ENCODE data around the gene SLC22A16. TPM values are rescaled to one million over a fixed set of nuclear protein-coding genes. Genes with fewer than 3 reads are reported as not detected.

Gene SLC22A16
- total RNA-seq, 1 donor from 2014 or later: not detected

DNA sequence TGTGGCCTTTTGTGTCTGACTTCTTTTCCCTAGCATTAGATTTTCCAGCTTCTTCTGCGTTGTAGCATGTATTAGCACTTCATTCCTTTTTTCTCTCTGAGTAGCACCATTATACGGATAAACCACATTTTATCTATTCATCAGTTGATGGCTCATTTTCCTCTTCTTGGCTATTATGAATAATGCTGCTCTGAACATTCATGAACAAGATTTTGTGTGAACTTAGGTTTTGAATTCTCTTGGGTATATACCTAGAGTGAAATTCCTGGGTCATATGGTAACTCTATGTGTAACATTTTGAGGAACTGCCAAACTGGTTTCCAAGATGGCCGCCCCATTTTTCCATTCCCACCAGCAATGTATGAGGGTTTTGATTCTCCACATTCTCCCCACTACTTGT, 28.7 kb downstream of the SLC22A16 start:
- no peaks in the 10 kb centered on the region for H3K9me3 ChIP-seq (ENCODE audit: insufficient read depth, low read depth, low read length)
- H3K36me3 Mint-ChIP-seq (ENCODE audit: low read depth, unreplicated experiment): no peaks in the 10 kb centered on the region
- no peak overlapping the region for H3K9ac ChIP-seq (ENCODE audit: low read length)
- FAIRE-seq (no peak), DNase-seq (ENCODE audit: low read depth) (no peak)
- no peaks in the 10 kb centered on the region for H4K20me1 ChIP-seq (ENCODE audit: insufficient read depth, low read length)
- H3K27me3 Mint-ChIP-seq (ENCODE audit: low read depth, unreplicated experiment): no peaks in the 10 kb centered on the region
- H3K9me3 Mint-ChIP-seq (ENCODE audit: unreplicated experiment): peaks cover 2% of the 10 kb centered on the region
- no peaks in the 10 kb centered on the region for H3K79me2 ChIP-seq (ENCODE audit: insufficient read depth, low read length)
- H3K4me1 ChIP-seq (ENCODE audit: insufficient read depth, low read length): no peaks in the 10 kb centered on the region
- H3K4me1 Mint-ChIP-seq (ENCODE audit: low read depth, unreplicated experiment): no peaks in the 10 kb centered on the region
- H3K4me2 ChIP-seq (ENCODE audit: low read length): no peak overlapping the region
- no peak overlapping the region for H3K27ac Mint-ChIP-seq (ENCODE audit: unreplicated experiment)
- H3K4me3 ChIP-seq (ENCODE audit: insufficient read depth, low read depth, low read length): no peak overlapping the region
- H3K27ac ChIP-seq (ENCODE audit: low read depth, low read length): no peak overlapping the region
- no peaks in the 10 kb centered on the region for H3K27me3 ChIP-seq (ENCODE audit: insufficient read depth, low read length)
- no peak for TF ChIP-seq EZH2 (IDR thresholded peaks at IDR 0.05; ENCODE audit: insufficient read depth, low read length)
- TF ChIP-seq, protein P1, sequence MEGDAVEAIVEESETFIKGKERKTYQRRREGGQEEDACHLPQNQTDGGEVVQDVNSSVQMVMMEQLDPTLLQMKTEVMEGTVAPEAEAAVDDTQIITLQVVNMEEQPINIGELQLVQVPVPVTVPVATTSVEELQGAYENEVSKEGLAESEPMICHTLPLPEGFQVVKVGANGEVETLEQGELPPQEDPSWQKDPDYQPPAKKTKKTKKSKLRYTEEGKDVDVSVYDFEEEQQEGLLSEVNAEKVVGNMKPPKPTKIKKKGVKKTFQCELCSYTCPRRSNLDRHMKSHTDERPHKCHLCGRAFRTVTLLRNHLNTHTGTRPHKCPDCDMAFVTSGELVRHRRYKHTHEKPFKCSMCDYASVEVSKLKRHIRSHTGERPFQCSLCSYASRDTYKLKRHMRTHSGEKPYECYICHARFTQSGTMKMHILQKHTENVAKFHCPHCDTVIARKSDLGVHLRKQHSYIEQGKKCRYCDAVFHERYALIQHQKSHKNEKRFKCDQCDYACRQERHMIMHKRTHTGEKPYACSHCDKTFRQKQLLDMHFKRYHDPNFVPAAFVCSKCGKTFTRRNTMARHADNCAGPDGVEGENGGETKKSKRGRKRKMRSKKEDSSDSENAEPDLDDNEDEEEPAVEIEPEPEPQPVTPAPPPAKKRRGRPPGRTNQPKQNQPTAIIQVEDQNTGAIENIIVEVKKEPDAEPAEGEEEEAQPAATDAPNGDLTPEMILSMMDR (IDR thresholded peaks at IDR 0.05; ENCODE audit: insufficient read depth, low read depth, low read length): no peak
- H3K4me3 Mint-ChIP-seq (ENCODE audit: unreplicated experiment): no peak overlapping the region
- no peak overlapping the region for H2AFZ ChIP-seq (ENCODE audit: low read depth, low read length)
- H3K36me3 ChIP-seq (ENCODE audit: insufficient read depth, low read length): no peaks in the 10 kb centered on the region

- no peak for TF ChIP-seq EZH2 (IDR thresholded peaks at IDR 0.05; ENCODE audit: insufficient read depth, low read length)
- TF ChIP-seq, protein P1 (IDR thresholded peaks at IDR 0.05; ENCODE audit: insufficient read depth, low read depth, low read length): no peak
- FAIRE-seq (no peak), DNase-seq (ENCODE audit: low read depth) (no peak)
- no peak overlapping the region for H2AFZ ChIP-seq (ENCODE audit: low read depth, low read length)
- no peak overlapping the region for H3K9ac ChIP-seq (ENCODE audit: low read length)
- H3K36me3 Mint-ChIP-seq (ENCODE audit: low read depth, unreplicated experiment): no peaks in the 10 kb centered on the region
- H4K20me1 ChIP-seq (ENCODE audit: insufficient read depth, low read length): no peaks in the 10 kb centered on the region
- H3K4me1 Mint-ChIP-seq (ENCODE audit: low read depth, unreplicated experiment): no peaks in the 10 kb centered on the region
- no peaks in the 10 kb centered on the region for H3K36me3 ChIP-seq (ENCODE audit: insufficient read depth, low read length)
- H3K9me3 Mint-ChIP-seq (ENCODE audit: unreplicated experiment): no peaks in the 10 kb centered on the region
- H3K79me2 ChIP-seq (ENCODE audit: insufficient read depth, low read length): no peaks in the 10 kb centered on the region
- H3K4me3 ChIP-seq (ENCODE audit: insufficient read depth, low read depth, low read length): no peak overlapping the region
- H3K27me3 ChIP-seq (ENCODE audit: insufficient read depth, low read length): no peaks in the 10 kb centered on the region
- H3K27me3 Mint-ChIP-seq (ENCODE audit: low read depth, unreplicated experiment): peaks cover 3% of the 10 kb centered on the region
- no peak overlapping the region for H3K27ac ChIP-seq (ENCODE audit: low read depth, low read length)
- H3K4me2 ChIP-seq (ENCODE audit: low read length): no peak overlapping the region
- H3K9me3 ChIP-seq (ENCODE audit: insufficient read depth, low read depth, low read length): no peaks in the 10 kb centered on the region
- no peaks in the 10 kb centered on the region for H3K4me1 ChIP-seq (ENCODE audit: insufficient read depth, low read length)
- no peak overlapping the region for H3K27ac Mint-ChIP-seq (ENCODE audit: unreplicated experiment)
- no peak overlapping the region for H3K4me3 Mint-ChIP-seq (ENCODE audit: unreplicated experiment)
Measured at GRCh38 chr6:110446405-110446804, 30.0 kb downstream of the SLC22A16 start.

- Histone ChIP-seq H3K9ac (ENCODE audit: low read length) (no peak overlapping the region), H2AFZ (ENCODE audit: low read depth, low read length) (no peak overlapping the region), H3K27me3 (ENCODE audit: insufficient read depth, low read length) (no peaks in the 10 kb centered on the region), H3K9me3 (ENCODE audit: insufficient read depth, low read depth, low read length) (no peaks in the 10 kb centered on the region), H3K4me3 (ENCODE audit: insufficient read depth, low read depth, low read length) (no peak overlapping the region), H3K79me2 (ENCODE audit: insufficient read depth, low read length) (no peaks in the 10 kb centered on the region), H3K4me2 (ENCODE audit: low read length) (no peak overlapping the region), H3K4me1 (ENCODE audit: insufficient read depth, low read length) (no peaks in the 10 kb centered on the region), H3K27ac (ENCODE audit: low read depth, low read length) (no peak overlapping the region), H3K36me3 (ENCODE audit: insufficient read depth, low read length) (no peaks in the 10 kb centered on the region), H4K20me1 (ENCODE audit: insufficient read depth, low read length) (no peaks in the 10 kb centered on the region)
- H3K36me3 Mint-ChIP-seq (ENCODE audit: low read depth, unreplicated experiment): no peaks in the 10 kb centered on the region
- peaks cover 3% of the 10 kb centered on the region for H3K27me3 Mint-ChIP-seq (ENCODE audit: low read depth, unreplicated experiment)
- no peak overlapping the region for H3K4me3 Mint-ChIP-seq (ENCODE audit: unreplicated experiment)
- H3K27ac Mint-ChIP-seq (ENCODE audit: unreplicated experiment): no peak overlapping the region
- TF ChIP-seq, protein P1 (IDR thresholded peaks at IDR 0.05; ENCODE audit: insufficient read depth, low read depth, low read length): no peak
- TF ChIP-seq EZH2 (IDR thresholded peaks at IDR 0.05; ENCODE audit: insufficient read depth, low read length): no peak
- peaks cover 6% of the 10 kb centered on the region for H3K9me3 Mint-ChIP-seq (ENCODE audit: unreplicated experiment)
- DNase-seq (ENCODE audit: low read depth): no peak
- FAIRE-seq: no peak
- H3K4me1 Mint-ChIP-seq (ENCODE audit: low read depth, unreplicated experiment): no peaks in the 10 kb centered on the region
Measured at GRCh38 chr6:110440026-110440425, 36.4 kb downstream of the SLC22A16 start.
